Endodermal cell (in vitro differentiated cells): Measurements from ENCODE around the gene MKLN1. TPM values are rescaled to one million over a fixed set of nuclear protein-coding genes. Genes with fewer than 3 reads are reported as not detected.

ENCODE experiments used
- DNase-seq: peaks from one replicate; pipeline ENCODE4 v3.0.0-alpha.2; 2017
- H3K27ac ChIP-seq: 2 replicates; pipeline ENCODE4 v1.5.1; 2013; ENCODE audit warnings: mild to moderate bottlenecking, low read depth, low read length, moderate library complexity
- H3K27me3 ChIP-seq: 2 replicates; pipeline ENCODE4 v1.6.1; 2013; ENCODE audit warnings: mild to moderate bottlenecking, low read length, moderate library complexity; ENCODE audit not compliant: insufficient read depth, control insufficient read depth, poor library complexity, severe bottlenecking
- H3K36me3 ChIP-seq: 2 replicates; pipeline ENCODE4 v1.7.0; 2013; ENCODE audit warnings: mild to moderate bottlenecking, low read length, moderate library complexity; ENCODE audit not compliant: control insufficient read depth, insufficient read depth
- H3K4me1 ChIP-seq: one replicate; pipeline ENCODE4 v1.7.0; 2013; ENCODE audit warnings: low read length; ENCODE audit not compliant: control insufficient read depth, insufficient read depth
- H3K4me3 ChIP-seq: 2 replicates; pipeline ENCODE4 v1.5.1; 2013; ENCODE audit warnings: mild to moderate bottlenecking, low read length, moderate library complexity
- H3K9ac ChIP-seq: 2 replicates; pipeline ENCODE4 v1.6.1; 2013; ENCODE audit warnings: mild to moderate bottlenecking, low read length, moderate library complexity; ENCODE audit not compliant: poor library complexity, severe bottlenecking; ENCODE audit errors: extremely low read depth
- H3K9me3 ChIP-seq: 2 replicates; pipeline ENCODE4 v1.6.1; 2013; ENCODE audit warnings: mild to moderate bottlenecking, low read length, moderate library complexity; ENCODE audit not compliant: control insufficient read depth
- H3K27ac Mint-ChIP-seq: 2 replicates; pipeline ENCODE4 v1.8.0; 2020; ENCODE audit warnings: mixed read lengths
- H3K27me3 Mint-ChIP-seq: 2 replicates; pipeline ENCODE4 v1.8.0; 2021; ENCODE audit warnings: mild to moderate bottlenecking, mixed read lengths; ENCODE audit not compliant: insufficient read depth
- H3K36me3 Mint-ChIP-seq: 2 replicates; pipeline ENCODE4 v1.8.0; 2020; ENCODE audit warnings: low read depth, mixed read lengths
- H3K4me1 Mint-ChIP-seq: 2 replicates; pipeline ENCODE4 v1.8.0; 2020; ENCODE audit warnings: mixed read lengths
- H3K4me3 Mint-ChIP-seq: 2 replicates; pipeline ENCODE4 v1.8.0; 2020; ENCODE audit warnings: mild to moderate bottlenecking, moderate library complexity, mixed read lengths
- H3K9me3 Mint-ChIP-seq: 2 replicates; pipeline ENCODE4 v1.8.0; 2020; ENCODE audit warnings: mild to moderate bottlenecking, mixed read lengths
- WGBS, 2 experiments: methylation state at CpG; one replicate each; pipeline versions ENCODE4 v1.1.5 to v1.1.7; 2013; ENCODE audit warnings: missing lambda C conversion rate in 2 of 2, mixed read lengths in 1 of 2; ENCODE audit not compliant: insufficient coverage in 1 of 2, insufficient read length in 1 of 2; 5-methylcytosine and 5-hydroxymethylcytosine counted together
- total RNA-seq, 2 donors: library from RNA; stranded (reverse); fragmentation: NEBNext Ultra II Directional in 1 of 2; extraction: Animal tissue kit (Norgen Biotek cat#: 25700) in 1 of 2; gene quantifications; 2 replicates in 1 of 2; 3 replicates in 1 of 2; pipeline ENCODE4 v1.2.1, GENCODE V29; 2021
- TF ChIP-seq, protein P1 (sequence below): fragments of 200-600 bp; sonication (generic); conservative IDR thresholded peaks from 2 replicates; pipeline ENCODE4 v1.5.0; 2021; ENCODE audit warnings: antibody characterized with exemption, mild to moderate bottlenecking

MKLN1 gene
- total RNA-seq, 2 donors from 2014 or later, result 69.3 to 71.8 TPM

GRCh38 chr7:131372554-131372953, 44.9 kb downstream of the MKLN1 start:
- Histone ChIP-seq H3K27me3 (no peaks in the 10 kb centered on the region), H3K36me3 (peaks cover 7% of the 10 kb centered on the region), H3K9ac (no peak overlapping the region), H3K9me3 (no peaks in the 10 kb centered on the region), H3K27ac (no peak overlapping the region), H3K4me3 (no peak overlapping the region), H3K4me1 (peaks cover 7% of the 10 kb centered on the region)
- Mint-ChIP-seq H3K36me3 (peaks cover 9% of the 10 kb centered on the region), H3K27ac (peak overlapping the region; percentile 23), H3K9me3 (no peaks in the 10 kb centered on the region), H3K4me1 (peaks cover 50% of the 10 kb centered on the region), H3K27me3 (no peaks in the 10 kb centered on the region), H3K4me3 (no peak overlapping the region)
- TF ChIP-seq, protein P1, sequence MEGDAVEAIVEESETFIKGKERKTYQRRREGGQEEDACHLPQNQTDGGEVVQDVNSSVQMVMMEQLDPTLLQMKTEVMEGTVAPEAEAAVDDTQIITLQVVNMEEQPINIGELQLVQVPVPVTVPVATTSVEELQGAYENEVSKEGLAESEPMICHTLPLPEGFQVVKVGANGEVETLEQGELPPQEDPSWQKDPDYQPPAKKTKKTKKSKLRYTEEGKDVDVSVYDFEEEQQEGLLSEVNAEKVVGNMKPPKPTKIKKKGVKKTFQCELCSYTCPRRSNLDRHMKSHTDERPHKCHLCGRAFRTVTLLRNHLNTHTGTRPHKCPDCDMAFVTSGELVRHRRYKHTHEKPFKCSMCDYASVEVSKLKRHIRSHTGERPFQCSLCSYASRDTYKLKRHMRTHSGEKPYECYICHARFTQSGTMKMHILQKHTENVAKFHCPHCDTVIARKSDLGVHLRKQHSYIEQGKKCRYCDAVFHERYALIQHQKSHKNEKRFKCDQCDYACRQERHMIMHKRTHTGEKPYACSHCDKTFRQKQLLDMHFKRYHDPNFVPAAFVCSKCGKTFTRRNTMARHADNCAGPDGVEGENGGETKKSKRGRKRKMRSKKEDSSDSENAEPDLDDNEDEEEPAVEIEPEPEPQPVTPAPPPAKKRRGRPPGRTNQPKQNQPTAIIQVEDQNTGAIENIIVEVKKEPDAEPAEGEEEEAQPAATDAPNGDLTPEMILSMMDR, result no peak
- WGBS, 2 experiments, result 80% methylated on average over 1 of the region's 1 CpG; no CpG with 5 or more reads in 1 of the 2 experiments
- no peak for DNase-seq

DNA sequence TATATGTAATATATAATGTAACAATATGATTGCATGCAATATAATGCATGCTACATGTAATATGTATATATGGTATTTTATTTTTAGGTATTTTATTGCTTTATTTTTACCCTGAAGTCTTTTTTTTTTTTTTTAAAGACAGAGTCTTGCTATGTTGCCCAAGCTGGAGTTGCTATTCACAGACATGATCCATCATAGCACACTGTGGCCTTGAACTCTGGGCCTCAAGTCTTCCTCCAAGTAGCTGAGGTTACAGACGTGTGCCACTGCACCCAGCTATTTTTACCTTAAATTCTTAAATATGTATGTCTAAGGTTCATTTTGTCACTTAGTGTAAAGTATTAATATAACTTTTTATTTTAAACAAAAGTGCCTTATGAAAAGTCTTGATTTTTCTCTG, 47.1 kb downstream of the MKLN1 start:
- no peaks in the 10 kb centered on the region for H3K9me3 ChIP-seq
- H3K4me1 ChIP-seq, result peaks cover 9% of the 10 kb centered on the region
- no peak overlapping the region for H3K4me3 ChIP-seq
- no peak for DNase-seq
- H3K27me3 Mint-ChIP-seq, result no peaks in the 10 kb centered on the region
- H3K27ac Mint-ChIP-seq, result no peak overlapping the region
- H3K9me3 Mint-ChIP-seq, result no peaks in the 10 kb centered on the region
- H3K4me3 Mint-ChIP-seq, result no peak overlapping the region
- WGBS, 2 experiments, result no CpG with 5 or more reads among the region's 1 CpG
- peaks cover 17% of the 10 kb centered on the region for H3K36me3 Mint-ChIP-seq
- H3K27ac ChIP-seq, result no peak overlapping the region
- peaks cover 17% of the 10 kb centered on the region for H3K36me3 ChIP-seq
- no peak overlapping the region for H3K9ac ChIP-seq
- H3K4me1 Mint-ChIP-seq, result peaks cover 37% of the 10 kb centered on the region
- TF ChIP-seq, protein P1, result no peak
- H3K27me3 ChIP-seq, result no peaks in the 10 kb centered on the region

- no peaks in the 10 kb centered on the region for H3K9me3 Mint-ChIP-seq
- Histone ChIP-seq H3K27ac (no peak overlapping the region), H3K4me1 (peaks cover 2% of the 10 kb centered on the region), H3K9me3 (no peaks in the 10 kb centered on the region), H3K36me3 (peaks cover 35% of the 10 kb centered on the region), H3K4me3 (no peak overlapping the region), H3K9ac (no peak overlapping the region), H3K27me3 (no peaks in the 10 kb centered on the region)
- no CpG with 5 or more reads among the region's 1 CpG for WGBS, 2 experiments
- no peaks in the 10 kb centered on the region for H3K27me3 Mint-ChIP-seq
- peaks cover 34% of the 10 kb centered on the region for H3K36me3 Mint-ChIP-seq
- TF ChIP-seq, protein P1, result no peak
- peaks cover 23% of the 10 kb centered on the region for H3K4me1 Mint-ChIP-seq
- no peak overlapping the region for H3K4me3 Mint-ChIP-seq
- no peak for DNase-seq
- H3K27ac Mint-ChIP-seq, result no peak overlapping the region
These were observed 53.6 kb downstream of the MKLN1 start for GRCh38 chr7:131381069-131381838.
